Stomach (tissue), 4 donors: ENCODE measurements around the gene ANKRD18B.
"Not testable (repeated sequence)": the region's sequence is repeated elsewhere in the genome, so short reads cannot be mapped to it uniquely, and the experiment has no call there.

ENCODE experiments used
- POLR2A ChIP-seq, 4 donors: fragments of 450-650 bp; IDR thresholded peaks; one replicate each; pipeline ENCODE4 v1.6.1; 2016; ENCODE audit warnings: antibody characterized with exemption in 4 of 4, control low read depth in 2 of 4, mild to moderate bottlenecking in 1 of 4, moderate library complexity in 1 of 4
- TF ChIP-seq, protein P1 (sequence below), 7 experiments: fragments of 450-650 bp in 4 of 7; fragments of 200-600 bp in 3 of 7; sonication (generic) in 3 of 7; IDR thresholded peaks; one replicate each; pipeline ENCODE4 v1.5.1; 2016 to 2019; ENCODE audit warnings: antibody characterized with exemption in 7 of 7, control low read depth in 2 of 7, mild to moderate bottlenecking in 1 of 7

DNA sequence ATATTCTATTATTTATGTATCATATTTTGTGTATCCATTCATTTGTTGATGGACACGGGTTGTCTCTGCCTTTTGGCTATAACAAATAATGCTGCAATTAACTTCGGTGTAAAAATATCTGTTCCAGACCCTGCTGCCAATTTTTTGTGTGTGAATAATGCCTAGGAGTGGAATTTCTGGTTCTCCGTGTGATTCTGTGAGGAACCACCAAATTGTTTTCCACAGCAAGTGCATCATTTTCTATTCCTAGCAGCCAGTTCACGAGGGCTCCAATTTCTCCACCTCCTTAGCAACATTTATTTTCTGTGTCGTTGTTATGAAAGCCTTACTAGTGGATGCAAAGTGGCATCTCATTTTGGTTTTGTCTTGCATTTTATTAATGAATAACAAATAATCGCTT, 2.2 kb upstream of the ANKRD18B start:
- not testable (repeated sequence) for TF ChIP-seq POLR2A (IDR thresholded peaks at IDR 0.05)
- TF ChIP-seq, protein P1, sequence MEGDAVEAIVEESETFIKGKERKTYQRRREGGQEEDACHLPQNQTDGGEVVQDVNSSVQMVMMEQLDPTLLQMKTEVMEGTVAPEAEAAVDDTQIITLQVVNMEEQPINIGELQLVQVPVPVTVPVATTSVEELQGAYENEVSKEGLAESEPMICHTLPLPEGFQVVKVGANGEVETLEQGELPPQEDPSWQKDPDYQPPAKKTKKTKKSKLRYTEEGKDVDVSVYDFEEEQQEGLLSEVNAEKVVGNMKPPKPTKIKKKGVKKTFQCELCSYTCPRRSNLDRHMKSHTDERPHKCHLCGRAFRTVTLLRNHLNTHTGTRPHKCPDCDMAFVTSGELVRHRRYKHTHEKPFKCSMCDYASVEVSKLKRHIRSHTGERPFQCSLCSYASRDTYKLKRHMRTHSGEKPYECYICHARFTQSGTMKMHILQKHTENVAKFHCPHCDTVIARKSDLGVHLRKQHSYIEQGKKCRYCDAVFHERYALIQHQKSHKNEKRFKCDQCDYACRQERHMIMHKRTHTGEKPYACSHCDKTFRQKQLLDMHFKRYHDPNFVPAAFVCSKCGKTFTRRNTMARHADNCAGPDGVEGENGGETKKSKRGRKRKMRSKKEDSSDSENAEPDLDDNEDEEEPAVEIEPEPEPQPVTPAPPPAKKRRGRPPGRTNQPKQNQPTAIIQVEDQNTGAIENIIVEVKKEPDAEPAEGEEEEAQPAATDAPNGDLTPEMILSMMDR (IDR thresholded peaks at IDR 0.05) = not testable (repeated sequence)
